Lower leg skin (tissue), 4 donors: ENCODE results near the gene CTTN. TPM values are rescaled to one million over a fixed set of nuclear protein-coding genes. Genes with fewer than 3 reads are reported as not detected.

Experiments
- DNase-seq, 2 donors: peaks; one replicate each; pipeline ENCODE4 v3.0.0-alpha.2; 2019; ENCODE audit warnings: low spot score in 2 of 2
- H3K4me3 ChIP-seq: fragments of 200-600 bp; sonication (generic); 2 replicates; pipeline ENCODE4 v1.5.1; 2017; ENCODE audit warnings: mild to moderate bottlenecking, low read depth; ENCODE audit not compliant: poor library complexity, severe bottlenecking
- POLR2A ChIP-seq, 2 donors: fragments of 450-650 bp; IDR thresholded peaks; one replicate each; pipeline ENCODE4 v1.6.1; 2016 to 2017; ENCODE audit warnings: antibody characterized with exemption in 2 of 2, mild to moderate bottlenecking in 1 of 2, moderate library complexity in 1 of 2
- WGBS, 2 donors: methylation state at CpG; one replicate each; pipeline ENCODE4 v1.1.5; 2018; 5-methylcytosine and 5-hydroxymethylcytosine counted together
- intact Hi-C: fragments of 100-400 bp; cut with DNase I; formaldehyde crosslinking; loops from one replicate; pipeline ENCODE4 v1.15.0; 2023; ENCODE audit warnings: low total_unique reads
- total RNA-seq, 4 donors: library from RNA; depleted of rRNA; stranded (reverse); fragments of >200 nt; gene quantifications; one replicate each; pipeline ENCODE4 v1.1.0, GENCODE V29; 2016
- TF ChIP-seq, protein P1 (sequence below), 3 donors: fragments of 450-650 bp; IDR thresholded peaks; one replicate each; pipeline ENCODE4 v1.5.1; 2016; ENCODE audit warnings: antibody characterized with exemption in 3 of 3, mild to moderate bottlenecking in 3 of 3, moderate library complexity in 2 of 3

CTTN gene
- total RNA-seq, 4 donors from 2014 or later, result 251 to 343 (median 288) TPM

- TF ChIP-seq POLR2A (IDR thresholded peaks at IDR 0.05), result no peak
- TF ChIP-seq, protein P1, sequence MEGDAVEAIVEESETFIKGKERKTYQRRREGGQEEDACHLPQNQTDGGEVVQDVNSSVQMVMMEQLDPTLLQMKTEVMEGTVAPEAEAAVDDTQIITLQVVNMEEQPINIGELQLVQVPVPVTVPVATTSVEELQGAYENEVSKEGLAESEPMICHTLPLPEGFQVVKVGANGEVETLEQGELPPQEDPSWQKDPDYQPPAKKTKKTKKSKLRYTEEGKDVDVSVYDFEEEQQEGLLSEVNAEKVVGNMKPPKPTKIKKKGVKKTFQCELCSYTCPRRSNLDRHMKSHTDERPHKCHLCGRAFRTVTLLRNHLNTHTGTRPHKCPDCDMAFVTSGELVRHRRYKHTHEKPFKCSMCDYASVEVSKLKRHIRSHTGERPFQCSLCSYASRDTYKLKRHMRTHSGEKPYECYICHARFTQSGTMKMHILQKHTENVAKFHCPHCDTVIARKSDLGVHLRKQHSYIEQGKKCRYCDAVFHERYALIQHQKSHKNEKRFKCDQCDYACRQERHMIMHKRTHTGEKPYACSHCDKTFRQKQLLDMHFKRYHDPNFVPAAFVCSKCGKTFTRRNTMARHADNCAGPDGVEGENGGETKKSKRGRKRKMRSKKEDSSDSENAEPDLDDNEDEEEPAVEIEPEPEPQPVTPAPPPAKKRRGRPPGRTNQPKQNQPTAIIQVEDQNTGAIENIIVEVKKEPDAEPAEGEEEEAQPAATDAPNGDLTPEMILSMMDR (IDR thresholded peaks at IDR 0.05), result no peak
- 90 to 92% methylated on average over 26 to 28 of the region's 28 CpGs for WGBS, 2 donors
- intact Hi-C loops, result no loop called here
- DNase-seq, result no peak
- no peak overlapping the region for H3K4me3 ChIP-seq
These were observed 16.2 kb downstream of the CTTN start for GRCh38 chr11:70414341-70415100.

GRCh38 chr11:70415191-70415590 is 16.9 kb downstream of the CTTN start:
- TF ChIP-seq POLR2A (IDR thresholded peaks at IDR 0.05), result no peak
- TF ChIP-seq, protein P1 (IDR thresholded peaks at IDR 0.05), result no peak
- 43 to 79% methylated on average over 10 of the region's 10 CpGs for WGBS, 2 donors
- intact Hi-C loops, result no loop called here

DNA sequence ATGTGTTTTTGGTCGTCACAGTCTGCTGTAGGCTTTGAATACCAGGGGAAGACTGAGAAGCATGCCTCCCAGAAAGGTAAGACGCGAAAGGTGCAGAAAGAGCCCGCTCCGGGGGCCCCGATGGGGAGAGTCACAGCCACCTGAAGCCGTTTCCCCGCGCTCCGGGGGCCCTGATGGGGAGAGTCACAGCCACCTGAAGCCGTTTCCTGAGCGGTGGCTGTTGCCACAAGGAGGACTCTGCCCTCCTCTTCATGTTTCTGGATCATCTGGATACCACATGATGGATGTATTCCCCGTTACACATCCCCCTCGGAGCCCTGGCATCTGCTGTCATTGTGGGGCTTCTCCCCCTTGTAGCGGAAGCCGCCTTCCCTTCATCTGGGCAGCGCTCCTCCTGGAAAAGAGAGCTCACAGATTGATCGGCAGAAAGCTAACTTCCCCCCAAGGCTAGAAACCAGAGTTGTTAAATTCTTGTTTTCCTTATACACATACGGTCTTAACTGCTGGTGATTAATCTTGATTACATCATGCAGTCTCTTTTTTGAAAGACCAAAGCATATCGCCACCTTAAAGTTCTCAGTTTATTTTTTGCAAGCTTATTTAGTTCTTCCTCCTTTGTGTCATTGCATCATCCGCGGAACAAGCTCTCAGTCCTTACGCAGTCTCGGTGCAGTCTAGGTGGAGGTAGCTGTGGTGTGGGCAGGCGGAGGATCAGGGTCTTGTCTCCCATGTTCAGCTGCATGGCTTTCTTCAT is 17.5 kb downstream of the CTTN start:
- 69 to 76% methylated on average over 25 of the region's 25 CpGs for WGBS, 2 donors
- no peak for DNase-seq
- intact Hi-C loops, result no loop called here
- TF ChIP-seq, protein P1 (IDR thresholded peaks at IDR 0.05), result no peak
- TF ChIP-seq POLR2A (IDR thresholded peaks at IDR 0.05), result no peak
- no peak overlapping the region for H3K4me3 ChIP-seq

More at GRCh38 chr11:70415191-70415590, 16.9 kb downstream of the CTTN start:
- H3K4me3 ChIP-seq, result no peak overlapping the region
- DNase-seq, result no peak

GRCh38 chr11:70416881-70417280 is 18.6 kb downstream of the CTTN start:
- intact Hi-C loops, result no loop called here
- TF ChIP-seq, protein P1 (IDR thresholded peaks at IDR 0.05), result no peak
- TF ChIP-seq POLR2A (IDR thresholded peaks at IDR 0.05), result no peak
- H3K4me3 ChIP-seq, result no peak overlapping the region
- DNase-seq, result no peak
- WGBS, 2 donors, result 94 to 96% methylated on average over 20 of the region's 20 CpGs

DNA sequence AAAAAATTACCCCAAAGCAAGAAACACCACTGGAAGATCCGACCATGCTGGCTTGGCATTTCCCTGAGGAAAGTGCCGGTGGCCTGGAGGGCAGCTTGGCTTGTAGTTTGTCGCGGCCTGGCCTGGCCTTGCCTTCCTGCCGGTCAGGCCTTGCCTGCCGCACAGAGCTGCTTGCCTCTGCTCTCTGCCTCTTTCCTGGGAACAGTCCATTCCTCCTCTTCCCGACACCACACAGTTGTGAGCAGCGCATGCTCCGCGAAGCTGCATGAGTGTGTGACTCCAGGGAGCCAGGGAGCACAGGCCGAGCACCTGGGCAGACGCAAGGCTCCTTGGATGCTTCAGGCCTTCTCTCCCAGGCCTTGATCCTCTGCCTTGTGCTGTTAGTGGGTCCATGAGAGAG is 19.8 kb downstream of the CTTN start:
- TF ChIP-seq, protein P1 (IDR thresholded peaks at IDR 0.05), result no peak
- no peak for TF ChIP-seq POLR2A (IDR thresholded peaks at IDR 0.05)
- H3K4me3 ChIP-seq, result no peak overlapping the region
- intact Hi-C loops, result no loop called here
- DNase-seq, result no peak
- 94 to 95% methylated on average over 12 of the region's 12 CpGs for WGBS, 2 donors
